UCSD-AML1 (cell line): Measurements from ENCODE around the gene CACNG3.
"Not testable (repeated sequence)": the region's sequence is repeated elsewhere in the genome, so short reads cannot be mapped to it uniquely, and the experiment has no call there.

Source experiments
- DNase-seq: peaks from one replicate; lab custom pipeline; 2025; ENCODE audit not compliant: unreplicated experiment; lab: John Stamatoyannopoulos, UW

CACNG3 gene

DNA sequence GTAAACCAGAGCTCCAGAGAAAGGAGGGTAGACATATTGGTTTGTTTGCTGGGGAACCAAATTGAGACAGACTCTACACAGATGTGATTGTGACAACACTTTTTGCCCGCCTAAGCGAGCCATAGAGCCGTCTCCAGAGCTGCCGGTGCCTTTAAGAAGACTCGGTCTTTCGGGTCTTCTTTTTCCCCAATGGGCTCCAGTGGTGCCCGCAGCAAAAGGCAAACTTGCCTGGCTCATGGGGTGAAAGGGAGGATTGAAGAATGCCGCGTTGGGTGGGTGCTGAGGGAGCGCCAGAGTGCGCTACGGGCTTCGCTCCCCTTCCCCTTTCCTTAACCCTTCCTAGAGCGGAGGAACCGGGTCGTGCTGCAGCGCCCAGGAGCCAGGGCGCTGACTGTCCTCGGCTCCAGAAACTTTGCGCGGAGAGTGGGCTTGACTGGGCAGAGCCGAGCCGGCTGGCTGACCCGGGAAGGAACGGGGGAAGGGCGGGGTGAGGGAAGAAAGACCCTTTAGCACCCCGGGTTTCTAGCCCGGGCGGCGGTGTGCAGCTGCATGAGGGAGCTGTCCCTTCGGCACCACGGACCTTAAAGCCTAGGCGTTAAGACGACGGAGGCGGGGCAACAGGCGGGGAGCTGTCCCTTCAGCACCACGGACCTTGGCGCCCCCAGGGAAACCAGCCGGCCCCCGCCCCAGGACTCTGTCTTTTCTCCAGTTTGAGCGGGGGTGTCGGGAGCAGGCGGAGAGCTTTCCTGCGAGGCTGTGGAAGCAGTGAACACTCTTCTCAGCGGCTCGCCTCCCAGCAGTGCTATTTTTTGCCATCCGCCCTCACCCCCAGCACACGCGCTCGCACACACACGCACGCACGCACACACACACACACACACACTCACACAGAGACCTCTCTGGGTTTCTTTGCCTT lies at the start of gene CACNG3:
CACNG3 (plus strand) TSS at position 880 of the 916 bp plus-strand sequence. CDS start 420 bp downstream, outside the sequence.
- DNase-seq = peak; percentile 66

DNA sequence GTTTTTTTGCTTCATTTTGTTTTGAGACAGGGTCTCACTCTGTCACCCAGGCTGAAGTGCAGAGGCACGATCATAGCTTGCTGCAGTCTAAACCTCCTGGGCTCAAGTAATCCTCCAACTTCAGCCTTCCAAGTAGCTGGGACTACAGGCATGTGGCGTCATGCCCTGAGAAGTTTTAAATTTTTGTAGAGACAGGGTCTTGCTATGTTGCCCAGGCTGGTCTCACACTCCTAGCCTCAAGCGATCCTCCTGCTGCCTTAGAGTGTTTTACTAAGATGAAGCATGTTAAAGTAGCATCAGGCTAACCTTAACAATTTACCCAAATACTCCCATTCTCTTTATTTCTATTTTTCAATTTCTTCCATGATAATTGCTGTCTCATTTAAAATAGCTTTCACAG lies 49.2 kb upstream of the CACNG3 start:
- DNase-seq = no peak

DNA sequence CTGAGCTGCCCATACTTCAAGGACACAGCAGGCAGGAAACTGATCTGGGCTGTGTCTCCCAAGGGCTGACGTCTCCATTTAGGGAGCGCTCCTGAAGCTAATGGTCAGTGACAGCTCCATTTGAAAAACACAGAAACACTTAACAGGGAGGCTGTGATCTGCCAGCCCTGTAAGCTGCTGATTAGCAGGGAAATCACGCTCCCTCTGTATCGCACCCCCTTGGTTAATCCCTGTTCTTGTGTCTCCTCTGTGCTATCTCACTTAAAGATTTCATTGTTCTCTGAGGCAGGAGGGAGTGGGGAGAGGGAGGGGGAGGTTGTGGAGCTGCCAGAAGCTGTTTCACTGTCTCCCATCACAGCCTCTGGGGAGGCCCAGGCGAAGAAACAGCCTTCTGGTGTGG lies 47.4 kb upstream of the CACNG3 start:
- DNase-seq = no peak

DNA sequence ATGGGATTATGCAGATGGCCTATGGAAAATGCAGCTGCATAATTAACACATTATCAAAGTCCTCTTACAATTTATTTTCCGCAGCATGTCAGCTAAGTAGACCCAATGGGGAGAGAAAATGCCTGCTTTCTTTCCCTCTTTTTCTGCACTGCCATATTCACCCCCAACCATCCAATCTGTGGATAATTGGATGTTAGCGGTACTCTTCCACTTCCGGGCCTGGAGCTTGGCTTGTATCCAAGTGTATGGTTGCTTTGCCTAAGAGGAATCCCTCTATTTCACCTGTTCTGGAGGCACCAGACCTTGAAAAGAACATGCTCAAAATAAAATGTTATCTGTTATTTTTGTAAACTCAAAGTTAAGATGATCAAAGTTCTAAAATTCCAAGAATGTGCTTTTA lies 41.1 kb upstream of the CACNG3 start:
- DNase-seq = no peak

DNA sequence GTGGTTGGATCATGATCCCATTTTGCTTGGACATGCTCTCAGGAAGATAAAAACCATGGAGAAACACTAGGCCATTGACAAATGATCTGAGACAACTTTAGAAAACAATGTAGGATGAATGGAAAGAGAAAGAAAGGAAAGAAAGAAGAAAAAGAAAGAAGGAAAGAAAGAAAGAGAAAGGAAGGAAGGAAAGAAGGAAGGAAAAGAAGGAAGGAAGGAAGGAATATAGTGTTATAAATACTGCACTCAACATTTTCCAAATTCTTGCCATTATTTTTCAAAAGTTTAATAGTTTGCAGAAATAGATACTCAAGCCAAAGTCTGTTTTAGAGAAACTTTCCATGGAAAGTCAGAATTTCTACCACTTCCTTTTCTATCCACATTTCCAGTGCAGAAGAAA lies 39.2 kb upstream of the CACNG3 start:
- no peak for DNase-seq

DNA sequence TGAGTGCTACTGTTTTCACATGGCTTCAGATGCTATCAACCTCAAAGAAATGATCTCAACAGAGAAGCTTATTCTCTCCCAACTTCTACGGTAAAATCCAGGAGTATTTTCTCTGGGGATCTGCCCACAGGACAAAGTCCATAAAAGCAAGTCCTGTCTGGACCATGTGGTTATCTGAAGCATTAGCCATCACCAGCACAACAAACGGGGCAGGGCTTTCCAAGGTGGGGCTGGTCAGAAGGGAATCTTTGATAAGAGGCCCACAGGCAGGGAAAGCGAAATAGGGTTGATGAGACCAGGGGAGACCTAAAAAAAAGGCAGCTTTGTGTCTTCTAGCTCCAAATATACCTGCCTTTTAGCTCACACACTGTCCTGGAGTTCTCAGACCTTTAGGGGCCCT lies 38.7 kb upstream of the CACNG3 start:
- no peak for DNase-seq

DNA sequence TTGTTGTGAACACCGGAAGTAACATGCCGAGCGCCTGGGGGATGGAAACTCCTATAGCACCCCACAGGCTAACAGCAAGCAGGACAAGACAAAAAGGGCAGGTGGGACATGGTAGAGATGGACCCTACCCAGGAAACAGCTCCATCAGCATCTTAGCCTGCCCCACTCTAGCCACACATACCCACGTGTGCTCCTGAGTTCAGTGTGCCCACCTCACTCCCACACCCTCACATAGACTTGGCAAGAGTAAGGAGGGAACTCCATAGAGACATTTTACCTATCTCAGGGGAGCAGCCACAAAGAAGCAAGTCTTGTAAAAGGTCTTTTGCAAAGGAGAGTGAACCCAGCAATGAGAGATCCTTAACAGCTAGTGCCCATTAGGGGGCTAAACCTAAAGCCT lies 37.8 kb upstream of the CACNG3 start:
- DNase-seq = no peak

DNA sequence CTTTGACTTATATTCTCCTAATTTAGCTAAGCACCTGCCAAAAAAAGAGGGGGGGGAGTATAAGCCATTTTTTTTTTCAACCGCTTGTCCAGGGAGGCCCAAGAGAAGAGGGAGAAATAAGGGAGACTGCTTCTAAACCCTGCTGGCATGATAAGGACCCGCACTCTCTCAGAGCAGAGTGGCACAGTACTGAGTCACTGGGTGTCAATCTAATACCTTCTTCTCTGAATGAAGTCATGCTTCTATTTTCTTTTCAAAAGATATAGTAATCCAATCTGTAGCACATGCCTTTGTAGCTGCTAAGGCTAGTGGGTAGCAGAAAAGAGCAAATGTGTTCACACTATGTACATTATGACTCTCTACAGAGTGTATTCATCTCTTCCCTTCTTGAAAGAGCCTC lies 34.9 kb upstream of the CACNG3 start:
- DNase-seq = no peak

DNA sequence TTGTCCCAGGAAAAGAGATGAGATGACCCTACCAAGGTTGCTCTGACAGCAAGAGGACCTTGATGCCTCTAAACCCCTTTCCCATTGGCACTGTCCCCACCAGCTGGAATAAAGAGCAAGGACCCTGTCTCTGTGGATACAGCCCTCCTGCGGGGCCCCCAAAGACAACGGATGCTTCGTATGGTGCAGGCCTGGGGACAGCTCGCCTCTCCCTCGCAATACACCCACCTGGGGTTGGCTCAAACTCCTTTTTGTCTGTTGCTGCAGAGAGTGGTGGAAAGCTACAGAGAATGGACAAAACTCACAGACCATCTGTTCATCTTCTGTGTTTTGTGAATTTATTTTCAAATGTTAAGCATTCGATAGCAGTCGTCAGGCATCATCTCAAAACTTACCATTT lies 27.6 kb upstream of the CACNG3 start:
- no peak for DNase-seq

DNA sequence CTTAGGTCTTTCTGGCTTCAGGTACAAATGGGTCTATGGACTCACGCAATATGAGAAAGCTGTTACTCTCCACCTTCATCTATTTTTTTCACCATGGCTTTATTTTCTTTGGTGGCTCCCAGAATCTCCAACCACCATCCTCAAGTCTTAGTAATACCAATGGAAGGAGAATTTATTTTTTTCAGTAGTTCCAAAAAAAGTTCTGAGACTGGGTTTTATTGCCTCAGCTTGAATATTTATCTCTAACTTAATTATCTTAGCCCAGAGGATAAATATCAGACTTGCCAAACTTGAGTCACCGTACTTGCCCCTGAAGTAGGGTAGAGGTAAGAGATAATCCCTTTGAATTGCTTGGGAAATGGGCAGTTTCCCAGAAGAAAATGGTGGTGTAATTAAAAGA lies 23.2 kb upstream of the CACNG3 start:
- no peak for DNase-seq

DNA sequence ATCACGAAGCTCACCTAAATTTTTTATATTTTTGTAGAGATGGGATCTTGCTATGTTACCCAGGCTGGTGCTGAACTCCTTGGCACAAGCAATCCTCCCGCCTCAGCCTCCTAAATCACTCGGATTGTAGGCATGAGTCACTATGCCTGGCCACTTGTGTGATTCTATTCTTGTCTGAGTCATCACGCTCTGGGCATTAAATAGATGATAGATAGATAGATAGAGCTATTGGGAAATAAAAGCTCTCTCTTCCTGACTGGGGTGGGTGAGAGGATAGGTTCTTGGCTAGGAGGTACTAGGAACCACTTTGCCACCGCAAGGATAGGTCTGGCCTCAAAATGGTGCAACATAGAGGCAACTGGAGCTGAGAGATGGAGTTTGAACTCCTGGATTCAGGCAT lies 21.4 kb upstream of the CACNG3 start:
- no peak for DNase-seq

DNA sequence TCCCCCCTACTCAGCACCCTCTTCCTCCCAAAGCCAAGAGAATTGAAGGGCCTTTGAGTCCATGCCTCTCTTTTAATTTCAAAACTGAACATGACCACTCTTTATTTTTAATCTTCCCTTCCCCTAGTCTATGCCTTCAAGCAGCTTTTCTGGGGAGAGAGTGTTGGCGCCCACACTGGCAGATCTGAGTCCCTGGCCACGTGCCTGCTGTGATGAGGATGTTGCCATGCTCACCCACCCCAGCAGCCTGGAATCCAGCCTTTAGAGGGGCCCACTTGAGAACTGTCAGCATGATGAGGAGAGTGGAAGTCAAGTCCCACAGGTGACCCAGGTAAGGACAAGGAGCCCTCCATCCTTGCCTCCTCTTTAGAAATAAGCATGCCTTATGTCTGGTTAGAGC lies 20.3 kb upstream of the CACNG3 start:
- no peak for DNase-seq

DNA sequence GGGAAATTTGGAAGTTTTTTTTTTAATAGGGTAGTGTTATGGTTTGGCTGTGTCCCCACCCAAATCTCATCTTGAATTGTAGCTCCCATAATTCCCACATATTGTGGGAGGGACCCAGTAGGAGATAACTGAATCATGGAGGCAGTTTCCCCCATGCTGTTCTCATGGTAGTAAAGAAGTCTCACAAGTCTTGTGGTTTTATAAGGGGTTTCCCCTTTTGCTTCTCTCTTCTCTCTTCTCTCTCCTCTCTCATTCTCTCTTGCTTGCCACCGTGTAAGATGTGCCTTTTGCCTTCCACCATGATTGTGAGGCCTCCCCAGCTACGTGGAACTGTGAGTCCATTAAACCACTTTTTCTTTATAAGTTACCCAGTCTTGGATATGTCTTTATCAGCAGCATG lies 17.3 kb upstream of the CACNG3 start:
- DNase-seq = not testable (repeated sequence)

DNA sequence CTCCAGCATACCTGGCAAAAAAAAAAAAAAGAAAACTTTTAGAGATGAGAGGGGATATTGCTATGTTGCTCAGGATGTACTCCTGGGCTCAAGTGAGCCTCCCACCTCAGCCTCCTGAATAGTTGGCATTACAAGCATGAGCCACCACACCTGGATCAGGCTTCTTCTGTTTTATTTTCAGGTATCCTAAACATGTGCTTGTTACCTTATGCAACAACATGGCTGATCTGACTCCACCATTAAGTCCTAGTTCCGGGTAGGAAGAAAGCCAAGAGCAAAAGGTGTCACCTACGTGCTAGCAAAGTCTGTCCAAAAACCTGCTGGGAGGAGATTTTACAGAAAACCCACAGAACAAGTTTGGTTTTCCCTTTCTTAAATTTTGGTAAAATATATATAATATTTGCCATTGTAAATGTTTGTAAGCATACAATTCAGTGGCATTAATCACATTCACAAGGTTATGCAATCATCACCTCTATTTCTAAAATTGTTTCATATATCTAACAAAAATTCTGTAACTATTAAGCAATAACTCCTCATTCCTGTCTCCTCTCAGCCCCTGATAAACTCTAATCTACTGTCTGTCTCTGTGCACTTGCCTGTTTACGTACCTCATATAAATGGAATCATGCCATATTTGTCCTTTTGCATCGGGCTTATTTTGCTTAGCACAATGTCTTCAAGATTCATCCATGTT lies 9.1 kb upstream of the CACNG3 start:
- no peak for DNase-seq

DNA sequence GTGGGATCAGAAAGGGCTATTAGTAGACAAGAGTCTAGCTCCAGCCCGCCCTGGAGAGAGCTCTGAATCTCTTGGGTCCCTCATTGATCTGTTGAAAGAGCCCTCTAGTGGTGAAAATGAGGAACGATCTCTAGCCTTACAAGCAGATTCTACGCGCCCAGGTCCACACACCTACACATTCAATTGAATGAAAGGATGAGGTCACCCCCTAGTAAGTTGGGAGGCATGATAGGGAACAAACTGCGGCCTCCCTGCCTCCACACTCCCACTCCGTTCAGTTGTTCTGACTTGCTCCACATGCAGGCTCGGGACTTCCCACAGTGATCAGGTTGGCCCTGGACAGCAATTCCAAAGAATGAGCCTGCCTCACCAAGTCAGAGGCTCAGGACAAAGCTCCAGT lies 2.9 kb upstream of the CACNG3 start:
- DNase-seq = peak; percentile 15

DNA sequence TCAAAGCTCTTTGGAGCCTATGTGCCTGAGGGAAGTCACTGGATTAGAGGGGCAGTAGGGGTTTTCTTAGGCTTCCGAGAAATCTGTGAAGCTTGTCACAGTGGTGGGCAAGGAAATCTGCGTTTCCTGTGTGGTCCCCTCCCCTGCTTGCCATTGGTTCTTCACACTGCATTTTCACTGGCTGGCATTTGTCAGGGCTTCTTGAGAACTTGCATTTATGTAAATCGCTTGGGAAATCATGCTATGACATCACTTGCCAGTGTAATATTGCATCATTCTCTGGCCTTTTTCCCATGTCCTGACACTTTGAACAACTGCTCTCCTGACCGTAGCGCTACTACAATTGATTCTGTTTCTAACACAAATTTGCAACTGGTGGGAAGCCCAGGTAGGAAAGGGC lies 1.8 kb downstream of the CACNG3 start:
- DNase-seq = no peak

DNA sequence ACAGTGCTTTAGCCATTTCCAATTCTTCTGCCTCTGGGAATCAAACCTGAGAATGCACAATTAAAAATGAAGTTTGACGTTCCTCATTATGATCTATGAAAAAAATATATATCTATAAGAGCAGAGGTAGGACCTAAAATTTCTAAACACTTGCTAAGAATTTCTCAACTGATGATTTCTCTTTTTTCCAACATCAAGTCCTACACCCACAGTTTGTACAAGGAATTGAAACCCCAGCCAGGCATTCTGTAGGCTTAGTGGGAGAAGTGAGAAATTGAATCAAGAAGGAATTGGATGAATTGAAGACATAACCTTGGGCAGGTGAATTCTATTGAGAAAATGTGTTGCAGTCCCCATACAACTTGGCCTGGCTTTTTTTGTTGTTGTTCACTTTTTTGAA lies 2.7 kb downstream of the CACNG3 start:
- DNase-seq = no peak

DNA sequence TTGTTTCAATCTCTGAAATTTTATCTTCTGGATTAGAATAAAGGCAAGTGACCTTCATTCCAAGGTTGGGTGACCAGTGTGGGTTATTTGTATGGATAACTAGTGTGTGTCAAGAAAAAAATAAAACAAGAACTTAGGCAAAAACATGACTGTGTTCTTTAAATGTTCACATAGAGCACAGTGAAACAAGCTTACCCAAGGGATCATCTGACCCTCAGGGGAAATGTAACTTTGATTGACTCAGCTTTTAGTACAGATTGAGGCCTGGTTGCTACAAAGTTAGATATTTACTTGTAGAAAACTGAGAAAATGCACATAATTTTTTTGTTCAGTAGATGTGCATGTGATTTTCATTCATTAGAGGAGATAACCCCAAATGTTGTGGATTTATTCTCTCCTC lies 6.7 kb downstream of the CACNG3 start:
- no peak for DNase-seq

DNA sequence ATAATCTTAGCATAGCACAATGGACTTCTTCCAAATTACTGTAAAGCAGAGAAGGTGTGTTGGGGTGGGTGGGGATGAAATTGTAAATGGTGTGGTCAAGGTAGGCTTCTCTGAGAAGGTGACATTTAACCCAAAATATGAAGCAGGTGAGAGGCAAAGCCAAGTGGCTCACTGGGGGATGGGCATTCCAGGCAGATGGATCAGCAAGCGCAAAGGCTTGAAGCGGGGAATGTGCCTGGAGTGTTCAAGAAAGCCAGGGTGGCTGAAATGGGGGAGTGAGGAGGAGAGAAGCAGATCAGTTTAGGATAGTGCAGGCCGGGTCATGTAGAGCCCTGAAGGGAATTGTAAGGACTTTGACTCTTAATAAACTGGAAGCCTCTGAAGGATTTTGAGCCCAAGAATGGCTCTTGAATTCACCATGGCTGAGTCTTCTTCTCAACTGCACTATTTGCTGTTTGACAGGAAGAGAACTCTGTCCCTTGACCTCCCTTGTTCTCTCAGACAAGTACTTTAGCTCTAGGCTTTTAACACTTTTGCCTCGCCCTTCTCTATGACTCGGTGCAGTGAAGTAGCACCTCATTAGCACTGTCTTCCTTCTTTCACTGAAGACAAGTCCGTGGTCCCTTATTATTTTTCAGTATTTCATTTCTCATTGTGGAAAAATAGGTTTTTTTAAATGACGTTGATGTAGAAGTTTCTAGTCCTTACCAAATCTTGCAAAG lies 14.7 kb downstream of the CACNG3 start:
- DNase-seq = no peak

DNA sequence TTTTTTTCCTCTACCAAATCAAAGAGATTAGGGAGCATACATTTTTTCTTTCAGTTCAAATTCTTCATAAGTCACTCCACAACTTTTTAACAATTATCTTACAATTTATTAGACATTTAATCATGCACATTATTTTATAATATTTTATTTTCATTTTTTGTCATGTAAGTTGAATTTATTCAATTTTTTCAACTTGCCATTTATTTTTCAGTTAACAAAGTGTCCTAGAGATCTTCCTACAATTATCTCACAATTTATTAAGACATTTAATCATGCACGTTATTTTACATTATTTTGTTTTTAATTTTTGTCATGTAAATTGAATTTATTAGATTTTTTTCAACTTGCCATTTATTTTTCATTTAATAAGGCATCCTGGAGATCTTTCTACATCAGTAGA lies 16.2 kb downstream of the CACNG3 start:
- DNase-seq = no peak

DNA sequence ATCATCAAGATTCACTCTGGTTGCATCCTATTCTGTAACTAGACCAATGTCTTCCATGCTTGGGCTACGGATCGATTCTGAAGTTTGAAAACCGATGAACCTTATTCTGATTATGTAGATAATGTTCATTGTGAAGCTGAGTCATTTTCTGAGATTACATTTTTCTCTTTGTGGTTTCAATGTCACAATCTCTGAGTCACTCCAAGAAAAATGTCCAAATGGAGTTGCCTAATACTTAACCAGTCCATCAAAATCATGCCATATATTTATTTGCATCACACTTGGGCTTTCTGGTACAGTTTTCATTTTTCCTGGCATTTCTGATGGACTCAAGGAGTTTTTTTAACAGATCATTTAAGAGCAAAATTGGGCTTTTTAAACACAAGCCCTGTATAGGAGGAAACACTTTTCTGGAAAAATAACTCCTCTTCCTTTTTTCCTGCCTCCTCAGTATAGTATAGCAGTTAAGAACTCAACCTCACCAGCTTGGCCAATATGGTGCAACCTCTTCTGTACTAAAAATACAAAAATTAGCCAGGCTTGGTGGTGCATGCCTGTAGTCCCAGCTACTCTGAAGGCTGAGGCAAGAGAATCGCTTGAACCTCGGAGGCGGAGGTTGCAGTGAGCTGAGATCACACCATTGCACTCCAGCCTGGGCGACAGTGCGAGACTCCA lies 17.5 kb downstream of the CACNG3 start:
- DNase-seq = no peak
